IMR-90 (cell line): ENCODE data around the gene SH2B3. TPM values are rescaled to one million over a fixed set of nuclear protein-coding genes. Genes with fewer than 3 reads are reported as not detected.

Experiments
- ATAC-seq: fragments of 200-7000 bp; cut with Tn5 transposase; 2 replicates; pipeline ENCODE4 v1.9.1; 2020; ENCODE audit warnings: low read depth, mild to moderate bottlenecking, moderate library complexity
- BruUV-seq: library from RNA; stranded (reverse); fragments of 400-500 nt; replicated peaks from 2 replicates; lab custom pipeline; 2021; lab: Mats Ljungman, UMichigan
- CTCF ChIA-PET: fragments of 300-600 bp; formaldehyde crosslinking; extraction: SDS; loops from one replicate; lab custom pipeline; 2021; ENCODE audit warnings: antibody characterized with exemption; lab: Yijun Ruan, JAX
- POLR2A ChIA-PET: fragments of 300-600 bp; sonication (Branson Sonifier 250); formaldehyde crosslinking; loops from one replicate; lab custom pipeline; 2022; ENCODE audit warnings: antibody characterized with exemption; ENCODE audit not compliant: unreplicated experiment; lab: Charles Lee
- DNase-seq: peaks from one replicate; pipeline ENCODE4 v3.0.0; 2013
- H2AFZ ChIP-seq: replicated peaks from 2 replicates; pipeline ENCODE3; 2013; ENCODE audit warnings: low read length, mild to moderate bottlenecking; ENCODE audit not compliant: poor library complexity
- H2AK5ac ChIP-seq: 2 replicates; pipeline ENCODE4 v1.6.1; 2013; ENCODE audit warnings: low read depth, low read length, inconsistent platforms
- H2AK9ac ChIP-seq: replicated peaks from 2 replicates; pipeline ENCODE3; 2013; ENCODE audit warnings: mild to moderate bottlenecking, low read depth, low read length, moderate library complexity; ENCODE audit not compliant: poor library complexity
- H2BK120ac ChIP-seq: 2 replicates; pipeline ENCODE4 v1.6.1; 2013; ENCODE audit warnings: low read depth, low read length, inconsistent platforms
- H2BK15ac ChIP-seq: 3 replicates; pipeline ENCODE4 v1.6.1; 2013; ENCODE audit warnings: low read depth, low read length, inconsistent platforms
- H2BK20ac ChIP-seq: 2 replicates; pipeline ENCODE4 v1.6.1; 2013; ENCODE audit warnings: low read depth, mild to moderate bottlenecking, inconsistent platforms, low read length, moderate library complexity
- H2BK5ac ChIP-seq: 2 replicates; pipeline ENCODE4 v1.6.1; 2013; ENCODE audit warnings: mild to moderate bottlenecking, low read depth, low read length, inconsistent platforms; ENCODE audit not compliant: poor library complexity, severe bottlenecking
- H3K14ac ChIP-seq: replicated peaks from 2 replicates; pipeline ENCODE4 v1.6.1; 2013; ENCODE audit warnings: low read depth, low read length, inconsistent platforms
- H3K18ac ChIP-seq: 2 replicates; pipeline ENCODE4 v1.6.1; 2013; ENCODE audit warnings: low read depth, low read length, control low read depth
- H3K23ac ChIP-seq: 2 replicates; pipeline ENCODE4 v1.6.1; 2013; ENCODE audit warnings: low read depth, low read length, inconsistent platforms
- H3K27ac ChIP-seq: 2 replicates; pipeline ENCODE4 v1.5.1; 2013; ENCODE audit warnings: mild to moderate bottlenecking, control low read depth, low read length; ENCODE audit not compliant: insufficient read depth
- H3K27me3 ChIP-seq: 2 replicates; pipeline ENCODE4 v1.6.1; 2013; ENCODE audit warnings: low read length; ENCODE audit not compliant: control insufficient read depth, insufficient read depth
- H3K36me3 ChIP-seq: 2 replicates; pipeline ENCODE4 v1.6.1; 2013; ENCODE audit warnings: low read length, mixed read lengths; ENCODE audit not compliant: control insufficient read depth, insufficient read depth
- H3K4ac ChIP-seq: 2 replicates; pipeline ENCODE4 v1.6.1; 2013; ENCODE audit warnings: low read depth, low read length, inconsistent platforms
- H3K4me1 ChIP-seq: 2 replicates; pipeline ENCODE4 v1.6.1; 2013; ENCODE audit warnings: low read length, mixed read lengths; ENCODE audit not compliant: control insufficient read depth, insufficient read depth
- H3K4me2 ChIP-seq: 2 replicates; pipeline ENCODE4 v1.6.1; 2013; ENCODE audit warnings: low read depth, mild to moderate bottlenecking, control low read depth, low read length, moderate library complexity
- H3K4me3 ChIP-seq: 2 replicates; pipeline ENCODE4 v1.5.1; 2013; ENCODE audit warnings: low read depth, mild to moderate bottlenecking, control low read depth, low read length, moderate library complexity; ENCODE audit not compliant: insufficient read depth
- H3K56ac ChIP-seq: 2 replicates; pipeline ENCODE4 v1.6.1; 2013; ENCODE audit warnings: low read length, inconsistent platforms; ENCODE audit not compliant: insufficient read depth; ENCODE audit errors: extremely low read depth
- H3K79me1 ChIP-seq, 2 experiments: 2 replicates each; pipeline ENCODE4 v1.6.1; 2013; ENCODE audit warnings: low read length in 2 of 2, inconsistent platforms in 1 of 2, low read depth in 1 of 2
- H3K9ac ChIP-seq: 2 replicates; pipeline ENCODE4 v1.6.1; 2013; ENCODE audit warnings: low read depth, low read length, control low read depth
- H3K9me1 ChIP-seq: 2 replicates; pipeline ENCODE4 v1.6.1; 2013; ENCODE audit warnings: low read length, inconsistent platforms; ENCODE audit not compliant: insufficient read depth
- H3K9me3 ChIP-seq: 2 replicates; pipeline ENCODE4 v1.6.1; 2013; ENCODE audit warnings: low read length; ENCODE audit not compliant: control insufficient read depth, insufficient read depth
- H4K20me1 ChIP-seq: 2 replicates; pipeline ENCODE4 v1.6.1; 2013; ENCODE audit warnings: low read length, inconsistent platforms; ENCODE audit not compliant: insufficient read depth
- H4K5ac ChIP-seq: 2 replicates; pipeline ENCODE4 v1.6.1; 2013; ENCODE audit warnings: mild to moderate bottlenecking, low read depth, low read length, control low read depth
- H4K8ac ChIP-seq, 2 experiments: 2 replicates each; pipeline ENCODE4 v1.6.1; 2013; ENCODE audit warnings: low read depth in 2 of 2, low read length in 2 of 2, control low read depth in 1 of 2, inconsistent platforms in 1 of 2
- H4K91ac ChIP-seq: 2 replicates; pipeline ENCODE4 v1.6.1; 2013; ENCODE audit warnings: low read depth, low read length, inconsistent platforms; ENCODE audit not compliant: insufficient read depth
- BHLHE40 ChIP-seq: fragments of 150-350 bp; IDR thresholded peaks from 2 replicates; pipeline ENCODE4 v1.6.1; 2016; ENCODE audit warnings: mild to moderate bottlenecking, low read depth, low read length
- CEBPB ChIP-seq: IDR thresholded peaks from 2 replicates; pipeline ENCODE4 v1.6.1; 2012; ENCODE audit warnings: low read depth, low read length, improper control_type of control experiment
- CHD1 ChIP-seq: IDR thresholded peaks from 2 replicates; pipeline ENCODE4 v1.6.1; 2012; ENCODE audit warnings: low read depth, low read length, improper control_type of control experiment
- FOS ChIP-seq: fragments of 150-350 bp; IDR thresholded peaks from 2 replicates; pipeline ENCODE4 v1.6.1; 2016; ENCODE audit warnings: low read depth, low read length
- MAFK ChIP-seq: IDR thresholded peaks from 2 replicates; pipeline ENCODE4 v1.6.1; 2012; ENCODE audit warnings: low read depth, low read length, improper control_type of control experiment
- MAZ ChIP-seq: IDR thresholded peaks from 2 replicates; pipeline ENCODE4 v1.6.1; 2012; ENCODE audit warnings: low read depth, mild to moderate bottlenecking, low read length, improper control_type of control experiment, moderate library complexity, borderline replicate concordance
- MXI1 ChIP-seq: IDR thresholded peaks from 2 replicates; pipeline ENCODE4 v1.6.1; 2012; ENCODE audit warnings: low read depth, mild to moderate bottlenecking, low read length, moderate library complexity, borderline replicate concordance
- NFE2L2 ChIP-seq: fragments of 150-350 bp; IDR thresholded peaks from 2 replicates; pipeline ENCODE4 v1.6.1; 2016; ENCODE audit warnings: low read depth, mild to moderate bottlenecking, low read length
- POLR2A ChIP-seq: IDR thresholded peaks from 2 replicates; pipeline ENCODE4 v1.6.1; 2012; ENCODE audit warnings: mild to moderate bottlenecking, low read depth, low read length
- RAD21 ChIP-seq: IDR thresholded peaks from 2 replicates; pipeline ENCODE4 v1.6.1; 2012; ENCODE audit warnings: low read length, improper control_type of control experiment
- RCOR1 ChIP-seq: IDR thresholded peaks from 2 replicates; pipeline ENCODE4 v1.6.1; 2012; ENCODE audit warnings: mild to moderate bottlenecking, low read length, improper control_type of control experiment; ENCODE audit not compliant: insufficient replicate concordance
- RFX5 ChIP-seq: IDR thresholded peaks from 2 replicates; pipeline ENCODE4 v1.8.0; 2012; ENCODE audit warnings: low read depth, mild to moderate bottlenecking, low read length, moderate library complexity
- SMC3 ChIP-seq: fragments of 150-350 bp; IDR thresholded peaks from 2 replicates; pipeline ENCODE4 v1.6.1; 2016; ENCODE audit warnings: low read depth, mild to moderate bottlenecking, antibody characterized with exemption, low read length, moderate library complexity
- USF2 ChIP-seq: fragments of 150-350 bp; IDR thresholded peaks from 2 replicates; pipeline ENCODE4 v1.6.1; 2017; ENCODE audit warnings: mild to moderate bottlenecking, antibody characterized with exemption, low read length, low read depth
- WGBS, 2 experiments: methylation state at CpG; one replicate each; pipeline versions ENCODE4 v1.1.5 to v1.1.7; 2013; ENCODE audit warnings: missing lambda C conversion rate in 2 of 2; ENCODE audit not compliant: insufficient read length in 1 of 2; ENCODE audit errors: extremely low coverage in 2 of 2; 5-methylcytosine and 5-hydroxymethylcytosine counted together
- dilution Hi-C: fragments of 300-500 bp; cut with HindIII; formaldehyde crosslinking; loops from one replicate; pipeline ENCODE4 v1.14.3; 2018; ENCODE audit warnings: low sequenced_read_pairs; ENCODE audit not compliant: unreplicated experiment
- in situ Hi-C: fragments of 300-500 bp; cut with MboI; formaldehyde crosslinking; loops from 3 replicates; pipeline ENCODE4 v1.14.3; 2019; ENCODE audit warnings: low sequenced_read_pairs, inconsistent platforms, mixed read lengths
- intact Hi-C: fragments of 100-400 bp; cut with micrococcal nuclease; formaldehyde crosslinking; loops from 2 replicates; pipeline ENCODE4 v1.10.0; 2022
- polyA plus RNA-seq, 3 experiments: library from polyadenylated mRNA; depleted of rRNA; stranded (reverse); fragments of >200 nt; gene quantifications; 2 replicates each; pipeline ENCODE4 v1.2.3, GENCODE V29; 2012; ENCODE audit warnings: low replicate concordance in 1 of 3
- total RNA-seq: library from RNA; depleted of rRNA; stranded (reverse); fragments of >200 nt; gene quantifications from 2 replicates; pipeline ENCODE4 v1.2.3, GENCODE V29; 2012
- TF ChIP-seq, protein P1 (sequence below): fragments of 150-350 bp; IDR thresholded peaks from 2 replicates; pipeline ENCODE4 v1.6.1; 2016; ENCODE audit warnings: low read depth, mild to moderate bottlenecking, low read length, moderate library complexity, borderline replicate concordance

SH2B3 gene
- total and polyA plus RNA-seq, 2 of the 4 experiments (the other 2 are of a cell fraction) = 9.3 to 20.2 TPM

GRCh38 chr12:111414711-111415252 is 9.1 kb downstream of the SH2B3 start:
- peak overlapping the region; percentile 17 for H2AK9ac ChIP-seq
- H3K9ac ChIP-seq = no peak overlapping the region
- peaks cover 21 to 76% of the 10 kb centered on the region in 2 experiments; a peak in 3 of 4 replicates for H3K79me1 ChIP-seq
- peak overlapping the region; percentile 36 for H2AFZ ChIP-seq
- WGBS, 2 experiments = 93% methylated on average over 3 of the region's 7 CpGs; no CpG with 5 or more reads in 1 of the 2 experiments
- peaks cover 10% of the 10 kb centered on the region for H3K36me3 ChIP-seq
- H3K4ac ChIP-seq = peak overlapping the region; percentile 33; the same call in 1 of the 2 replicates
- H3K27ac ChIP-seq = no peak overlapping the region
- no peak overlapping the region for H3K18ac ChIP-seq
- no peak overlapping the region for H2BK15ac ChIP-seq
- no peak overlapping the region for H3K4me2 ChIP-seq
- peaks cover 29% of the 10 kb centered on the region for H3K9me1 ChIP-seq
- ChIA-PET CTCF (no interaction called here), POLR2A (no interaction called here)
- no peak overlapping the region for H2BK20ac ChIP-seq
- intact Hi-C loops (no loop called here), in situ Hi-C loops (no loop called here), dilution Hi-C loops (no loop called here)
- DNase-seq (no peak), ATAC-seq (no peak)
- H2BK120ac ChIP-seq = no peak overlapping the region
- H2AK5ac ChIP-seq = peak overlapping the region; percentile 17; the same call in 1 of the 2 replicates
- TF ChIP-seq MAFK (no peak), RAD21 (no peak), CHD1 (no peak), FOS (no peak), RCOR1 (no peak), MAZ (no peak), CEBPB (no peak), USF2 (no peak), MXI1 (no peak), POLR2A (no peak), SMC3 (no peak), BHLHE40 (no peak), RFX5 (no peak), NFE2L2 (no peak)
- TF ChIP-seq, protein P1, sequence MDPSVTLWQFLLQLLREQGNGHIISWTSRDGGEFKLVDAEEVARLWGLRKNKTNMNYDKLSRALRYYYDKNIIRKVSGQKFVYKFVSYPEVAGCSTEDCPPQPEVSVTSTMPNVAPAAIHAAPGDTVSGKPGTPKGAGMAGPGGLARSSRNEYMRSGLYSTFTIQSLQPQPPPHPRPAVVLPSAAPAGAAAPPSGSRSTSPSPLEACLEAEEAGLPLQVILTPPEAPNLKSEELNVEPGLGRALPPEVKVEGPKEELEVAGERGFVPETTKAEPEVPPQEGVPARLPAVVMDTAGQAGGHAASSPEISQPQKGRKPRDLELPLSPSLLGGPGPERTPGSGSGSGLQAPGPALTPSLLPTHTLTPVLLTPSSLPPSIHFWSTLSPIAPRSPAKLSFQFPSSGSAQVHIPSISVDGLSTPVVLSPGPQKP = no peak
- H3K14ac ChIP-seq = 0 out of 2 replicates have a peak overlapping the region, but pooled peaks have one; percentile 9
- H3K27me3 ChIP-seq = no peaks in the 10 kb centered on the region
- 0 out of 4 replicates have a peak overlapping the region, but pooled peaks of 1 of the 2 experiments have one; percentile 3 for H4K8ac ChIP-seq
- H3K9me3 ChIP-seq = no peaks in the 10 kb centered on the region
- H3K4me1 ChIP-seq = peaks cover 25% of the 10 kb centered on the region
- H2BK5ac ChIP-seq = no peak overlapping the region
- H3K4me3 ChIP-seq = no peak overlapping the region
- H4K20me1 ChIP-seq = peaks cover 52% of the 10 kb centered on the region
- no TSS peak for BruUV-seq
- H3K23ac ChIP-seq = no peak overlapping the region
- no peak overlapping the region for H4K91ac ChIP-seq
- H4K5ac ChIP-seq = no peak overlapping the region
- H3K56ac ChIP-seq = no peak overlapping the region
